Neutrophil (primary cell): Measurements from ENCODE around the gene HIVEP3.

Experiments used
- H3K27ac ChIP-seq: fragments of 200-600 bp; sonication (generic); 2 replicates; pipeline ENCODE4 v1.5.1; 2016; ENCODE audit warnings: mild to moderate bottlenecking, moderate library complexity
- H3K27me3 ChIP-seq: fragments of 200-600 bp; sonication (generic); 2 replicates; pipeline ENCODE4 v1.6.0; 2016; ENCODE audit warnings: mild to moderate bottlenecking
- H3K36me3 ChIP-seq: fragments of 200-600 bp; sonication (generic); 2 replicates; pipeline ENCODE4 v1.5.1; 2017
- H3K4me1 ChIP-seq, 2 experiments: fragments of 200-600 bp in 1 of 2; sonication (generic) in 1 of 2; 1 replicate in 1 of 2; 2 replicates in 1 of 2; pipeline versions ENCODE4 v1.5.1 to v1.6.1; 2013 to 2016; ENCODE audit warnings: low read depth in 1 of 2, low read length in 1 of 2, mild to moderate bottlenecking in 1 of 2, moderate library complexity in 1 of 2; ENCODE audit not compliant: control insufficient read depth in 1 of 2, insufficient read depth in 1 of 2
- H3K4me3 ChIP-seq, 2 experiments: fragments of 200-600 bp in 1 of 2; sonication (generic) in 1 of 2; 1 replicate in 1 of 2; 2 replicates in 1 of 2; pipeline ENCODE4 v1.5.1; 2013 to 2016; ENCODE audit warnings: low read depth in 1 of 2, low read length in 1 of 2, mild to moderate bottlenecking in 1 of 2, moderate library complexity in 1 of 2
- H3K9me3 ChIP-seq: fragments of 200-600 bp; sonication (generic); 2 replicates; pipeline ENCODE4 v1.5.1; 2016
- CTCF ChIP-seq: fragments of 200-600 bp; sonication (generic); IDR thresholded peaks from 2 replicates; pipeline ENCODE4 v1.5.1; 2016; ENCODE audit warnings: antibody characterized with exemption

The HIVEP3 gene

GRCh38 chr1:41496080-41497055, 422.4 kb downstream of the HIVEP3 start:
- no peaks in the 10 kb centered on the region for H3K36me3 ChIP-seq
- no peaks in the 10 kb centered on the region for H3K4me1 ChIP-seq
- no peak overlapping the region for H3K27ac ChIP-seq
- H3K4me3 ChIP-seq, result no peak overlapping the region
- peaks cover 39% of the 10 kb centered on the region for H3K27me3 ChIP-seq
- no peak for TF ChIP-seq CTCF
- H3K9me3 ChIP-seq, result no peaks in the 10 kb centered on the region

GRCh38 chr1:41495210-41495948, 423.3 kb downstream of the HIVEP3 start:
- TF ChIP-seq CTCF, result no peak
- H3K36me3 ChIP-seq, result no peaks in the 10 kb centered on the region
- H3K9me3 ChIP-seq, result no peaks in the 10 kb centered on the region
- no peak overlapping the region for H3K27ac ChIP-seq
- peaks cover 39% of the 10 kb centered on the region for H3K27me3 ChIP-seq
- H3K4me3 ChIP-seq, result no peak overlapping the region
- H3K4me1 ChIP-seq, result no peaks in the 10 kb centered on the region

GRCh38 chr1:41494351-41495209, 424.1 kb downstream of the HIVEP3 start:
- H3K4me3 ChIP-seq, result no peak overlapping the region
- TF ChIP-seq CTCF, result no peak
- H3K27ac ChIP-seq, result no peak overlapping the region
- no peaks in the 10 kb centered on the region for H3K4me1 ChIP-seq
- no peaks in the 10 kb centered on the region for H3K36me3 ChIP-seq
- H3K27me3 ChIP-seq, result peaks cover 39% of the 10 kb centered on the region
- H3K9me3 ChIP-seq, result no peaks in the 10 kb centered on the region

GRCh38 chr1:41493626-41494350, 424.9 kb downstream of the HIVEP3 start:
- Histone ChIP-seq H3K9me3 (no peaks in the 10 kb centered on the region), H3K27ac (no peak overlapping the region), H3K27me3 (peaks cover 47% of the 10 kb centered on the region), H3K36me3 (no peaks in the 10 kb centered on the region), H3K4me3 (no peak overlapping the region), H3K4me1 (no peaks in the 10 kb centered on the region)
- no peak for TF ChIP-seq CTCF

- no peaks in the 10 kb centered on the region for H3K4me1 ChIP-seq
- TF ChIP-seq CTCF, result no peak
- H3K4me3 ChIP-seq, result no peak overlapping the region
- H3K27me3 ChIP-seq, result peaks cover 52% of the 10 kb centered on the region
- no peak overlapping the region for H3K27ac ChIP-seq
- no peaks in the 10 kb centered on the region for H3K36me3 ChIP-seq
- H3K9me3 ChIP-seq, result no peaks in the 10 kb centered on the region
Measured at GRCh38 chr1:41493117-41493536, 425.6 kb downstream of the HIVEP3 start.
